Loucy (cell line): Measurements from ENCODE around the gene GABRG3.

Source experiments
- H2AFZ ChIP-seq: fragments of 200-600 bp; sonication (generic); 2 replicates; pipeline ENCODE4 v1.6.0; 2016; ENCODE audit warnings: antibody characterized with exemption, mild to moderate bottlenecking, low read length, moderate library complexity
- H3F3A ChIP-seq: fragments of 200-600 bp; 2 replicates; pipeline ENCODE4 v1.6.0; 2016; ENCODE audit warnings: antibody characterized with exemption, low read depth, mild to moderate bottlenecking
- H3K27me3 ChIP-seq: fragments of 200-600 bp; sonication (generic); 2 replicates; pipeline ENCODE4 v1.6.1; 2014; ENCODE audit warnings: low read length, mild to moderate bottlenecking; ENCODE audit not compliant: insufficient read depth, poor library complexity, severe bottlenecking
- H3K36me3 ChIP-seq: fragments of 200-600 bp; sonication (generic); 2 replicates; pipeline ENCODE4 v1.6.1; 2016; ENCODE audit warnings: low read length; ENCODE audit not compliant: insufficient read depth
- H3K4me1 ChIP-seq: fragments of 200-600 bp; sonication (generic); 2 replicates; pipeline ENCODE4 v1.5.1; 2014; ENCODE audit warnings: low read length, mild to moderate bottlenecking; ENCODE audit not compliant: insufficient read depth, poor library complexity, severe bottlenecking
- H3K4me2 ChIP-seq: fragments of 200-600 bp; sonication (generic); 2 replicates; pipeline ENCODE4 v1.6.0; 2014; ENCODE audit warnings: antibody characterized with exemption, low read length, low read depth, mild to moderate bottlenecking; ENCODE audit not compliant: poor library complexity, severe bottlenecking
- H3K4me3 ChIP-seq: fragments of 200-600 bp; sonication (generic); 2 replicates; pipeline ENCODE4 v1.5.1; 2014; ENCODE audit warnings: low read length, mild to moderate bottlenecking, mixed read lengths; ENCODE audit not compliant: poor library complexity, severe bottlenecking
- H3K79me2 ChIP-seq: fragments of 200-600 bp; sonication (generic); 2 replicates; pipeline ENCODE4 v1.6.1; 2014; ENCODE audit warnings: low read length; ENCODE audit not compliant: insufficient read depth
- H3K9ac ChIP-seq: fragments of 200-600 bp; sonication (generic); 2 replicates; pipeline ENCODE4 v1.6.0; 2014; ENCODE audit warnings: mild to moderate bottlenecking, low read depth, low read length, moderate library complexity; ENCODE audit not compliant: poor library complexity, severe bottlenecking
- H3K9me2 ChIP-seq: fragments of 200-600 bp; sonication (generic); replicated peaks from 2 replicates; pipeline ENCODE4 v1.6.1; 2016; ENCODE audit warnings: low read depth, low read length, mixed read lengths
- H3K9me3 ChIP-seq: fragments of 200-600 bp; sonication (generic); 2 replicates; pipeline ENCODE4 v1.6.1; 2014; ENCODE audit warnings: mild to moderate bottlenecking, antibody characterized with exemption, low read length, low read depth; ENCODE audit not compliant: insufficient read depth
- H4K20me1 ChIP-seq: fragments of 200-600 bp; sonication (generic); 2 replicates; pipeline ENCODE4 v1.6.0; 2014; ENCODE audit warnings: antibody characterized with exemption, low read length, mild to moderate bottlenecking; ENCODE audit not compliant: insufficient read depth, poor library complexity, severe bottlenecking
- CTCF ChIP-seq: fragments of 200-600 bp; sonication (generic); conservative IDR thresholded peaks from 2 replicates; pipeline ENCODE4 v1.5.1; 2014; ENCODE audit warnings: mild to moderate bottlenecking, antibody characterized with exemption, low read length
- EZH2phosphoT487 ChIP-seq: fragments of 200-600 bp; IDR thresholded peaks from 2 replicates; pipeline ENCODE4 v1.6.1; 2018; ENCODE audit warnings: antibody characterized with exemption, mild to moderate bottlenecking, moderate library complexity, borderline replicate concordance

GABRG3 gene

GRCh38 chr15:27479296-27480140 is 508.5 kb downstream of the GABRG3 start:
- H3K9me3 ChIP-seq: peaks cover 5% of the 10 kb centered on the region; the same call in 1 of the 2 replicates
- H3K79me2 ChIP-seq: no peaks in the 10 kb centered on the region
- no peaks in the 10 kb centered on the region for H3K36me3 ChIP-seq
- no peak overlapping the region for H2AFZ ChIP-seq
- H3K4me3 ChIP-seq: no peak overlapping the region
- H4K20me1 ChIP-seq: no peaks in the 10 kb centered on the region
- H3K4me1 ChIP-seq: no peaks in the 10 kb centered on the region
- H3K27me3 ChIP-seq: no peaks in the 10 kb centered on the region
- no peak overlapping the region for H3K4me2 ChIP-seq
- no peaks in the 10 kb centered on the region for H3F3A ChIP-seq
- H3K9ac ChIP-seq: no peak overlapping the region
- H3K9me2 ChIP-seq: no peaks in the 10 kb centered on the region
- TF ChIP-seq CTCF: no peak
- no peak for TF ChIP-seq EZH2phosphoT487

GRCh38 chr15:27480141-27480530 is 509.2 kb downstream of the GABRG3 start:
- Histone ChIP-seq H3K4me2 (no peak overlapping the region), H3K9ac (no peak overlapping the region), H3F3A (no peaks in the 10 kb centered on the region), H3K4me1 (no peaks in the 10 kb centered on the region), H3K9me2 (no peaks in the 10 kb centered on the region), H2AFZ (no peak overlapping the region), H3K4me3 (no peak overlapping the region), H3K27me3 (no peaks in the 10 kb centered on the region), H3K9me3 (peaks cover 5% of the 10 kb centered on the region; the same call in 1 of the 2 replicates), H4K20me1 (no peaks in the 10 kb centered on the region), H3K79me2 (no peaks in the 10 kb centered on the region), H3K36me3 (no peaks in the 10 kb centered on the region)
- TF ChIP-seq CTCF: no peak
- TF ChIP-seq EZH2phosphoT487: no peak

- no peak overlapping the region for H3K4me3 ChIP-seq
- peaks cover 5% of the 10 kb centered on the region; the same call in 1 of the 2 replicates for H3K9me3 ChIP-seq
- H3F3A ChIP-seq: no peaks in the 10 kb centered on the region
- H2AFZ ChIP-seq: no peak overlapping the region
- no peaks in the 10 kb centered on the region for H3K4me1 ChIP-seq
- no peak overlapping the region for H3K9ac ChIP-seq
- H3K79me2 ChIP-seq: no peaks in the 10 kb centered on the region
- no peaks in the 10 kb centered on the region for H3K9me2 ChIP-seq
- no peaks in the 10 kb centered on the region for H4K20me1 ChIP-seq
- TF ChIP-seq CTCF: no peak
- TF ChIP-seq EZH2phosphoT487: no peak
- H3K36me3 ChIP-seq: no peaks in the 10 kb centered on the region
- H3K27me3 ChIP-seq: no peaks in the 10 kb centered on the region
- no peak overlapping the region for H3K4me2 ChIP-seq
Observed at GRCh38 chr15:27480642-27481041, 509.7 kb downstream of the GABRG3 start.
